GM18868 (cell line): ENCODE data around the gene ALK.

Experiments
- ATAC-seq: cut with Tn5 transposase; IDR thresholded peaks from one replicate; pipeline ENCODE4 v1.9.1; 2021; ENCODE audit warnings: mild to moderate bottlenecking, moderate library complexity; ENCODE audit not compliant: unreplicated experiment

Gene ALK

GRCh38 chr2:29463181-29463900, 458.0 kb downstream of the ALK start:
- no peak for ATAC-seq

DNA sequence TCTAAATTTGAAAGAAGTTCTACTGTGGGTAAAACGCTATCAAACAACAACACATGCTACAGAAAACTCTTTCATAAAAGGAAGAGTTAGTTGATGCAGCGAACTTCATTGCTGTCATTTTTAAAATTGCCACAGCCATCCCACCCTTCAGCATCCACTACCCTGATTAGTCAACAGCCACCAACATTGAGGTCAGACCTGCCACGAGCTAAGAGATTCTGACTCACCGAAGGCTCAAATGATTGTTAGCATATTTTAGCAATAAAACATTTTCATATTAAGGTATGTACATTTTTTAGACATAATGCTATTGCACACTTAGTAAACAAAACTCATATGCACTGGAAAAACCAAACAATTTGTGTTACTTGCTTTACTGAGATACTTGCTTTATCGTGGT, 459.1 kb downstream of the ALK start:
- ATAC-seq, result no peak

GRCh38 chr2:29460190-29460589, 461.2 kb downstream of the ALK start:
- no peak for ATAC-seq

DNA sequence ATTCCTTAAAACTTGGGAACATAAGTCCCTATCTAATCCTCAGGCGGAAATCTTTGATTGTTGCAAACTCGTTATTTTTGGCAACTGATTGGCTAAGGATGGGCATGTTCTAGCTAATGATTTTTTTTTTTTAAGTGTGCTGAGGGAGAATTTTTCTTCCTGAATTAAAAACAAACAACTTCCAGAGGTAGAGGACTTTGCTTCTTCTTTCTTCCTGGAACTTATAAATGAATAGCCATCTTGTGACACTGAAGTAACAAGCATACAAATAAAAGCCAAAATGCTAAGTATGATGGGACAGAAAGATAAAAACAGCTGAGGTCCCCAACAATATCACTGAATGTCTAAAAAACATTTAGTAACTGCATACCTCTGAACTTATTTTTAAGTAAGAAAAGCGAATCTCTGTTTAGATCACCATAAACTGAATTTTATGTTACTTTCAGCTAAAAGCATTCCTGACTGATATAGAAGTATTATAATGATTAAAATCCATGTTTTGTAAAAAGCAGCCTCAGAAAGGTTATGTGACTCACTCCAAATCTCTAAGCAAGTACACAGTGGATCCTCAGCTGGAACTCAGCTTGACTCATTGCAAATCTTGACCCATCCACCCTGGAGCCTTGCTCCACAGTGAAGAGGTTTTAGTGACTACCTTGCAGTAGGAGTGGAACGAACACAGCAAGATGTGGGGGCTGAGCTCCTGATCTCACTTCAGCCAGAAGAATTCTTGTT, 461.8 kb downstream of the ALK start:
- ATAC-seq, result no peak

DNA sequence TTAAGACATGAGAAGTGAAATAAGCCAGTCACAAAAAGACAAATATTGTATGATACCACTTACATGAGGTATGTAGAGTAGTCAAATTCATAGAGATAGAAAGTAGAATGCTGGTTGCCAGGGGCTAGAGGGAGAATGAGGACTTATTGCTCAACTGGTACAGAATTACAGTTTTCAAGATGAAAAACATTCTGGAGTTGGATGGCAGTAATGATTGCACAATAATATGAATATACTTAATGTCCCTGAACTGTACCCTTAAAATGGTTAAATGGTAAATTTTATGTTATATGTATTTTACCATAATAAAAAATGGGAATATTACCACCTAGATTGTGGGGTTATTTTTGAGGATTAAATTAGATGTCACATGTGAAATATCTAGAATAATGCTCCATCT, 465.0 kb downstream of the ALK start:
- ATAC-seq, result no peak

DNA sequence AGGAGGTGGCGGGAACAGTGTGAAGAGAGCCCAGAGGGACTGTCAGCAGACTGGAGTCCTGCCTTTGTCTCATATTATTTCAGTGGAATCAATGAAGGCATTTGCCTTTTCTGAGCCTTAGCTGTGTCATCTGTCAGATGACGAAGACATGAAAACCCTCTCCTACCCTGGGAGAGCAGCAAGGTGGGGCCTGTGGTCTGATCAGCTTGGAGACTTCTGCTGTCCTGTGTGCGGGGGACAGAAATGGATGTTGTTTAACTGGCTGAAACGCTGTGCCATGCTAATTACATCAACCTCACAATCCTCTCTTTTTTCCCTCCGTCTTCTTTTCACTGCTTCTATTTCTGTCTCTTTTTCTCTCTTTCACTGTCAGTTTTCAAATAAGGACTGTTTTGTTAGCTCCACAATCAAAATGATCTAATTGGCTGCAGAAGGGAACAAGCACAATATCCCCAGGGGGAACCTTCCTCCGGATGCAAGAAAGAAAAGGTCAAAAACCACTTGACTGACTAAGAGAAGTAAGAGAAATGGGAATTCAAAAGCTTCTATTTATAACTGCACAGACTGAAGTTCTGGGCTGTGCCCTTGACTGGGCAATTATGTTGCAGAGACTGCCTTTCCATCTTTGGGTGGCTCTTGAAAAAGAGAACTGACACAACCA, 466.1 kb downstream of the ALK start:
- ATAC-seq, result no peak

GRCh38 chr2:29452036-29452435, 469.4 kb downstream of the ALK start:
- no peak for ATAC-seq

- ATAC-seq, result no peak
Measured at GRCh38 chr2:29450596-29451222, 470.7 kb downstream of the ALK start.

- ATAC-seq, result no peak
Measured at GRCh38 chr2:29449499-29449898, 471.9 kb downstream of the ALK start.

DNA sequence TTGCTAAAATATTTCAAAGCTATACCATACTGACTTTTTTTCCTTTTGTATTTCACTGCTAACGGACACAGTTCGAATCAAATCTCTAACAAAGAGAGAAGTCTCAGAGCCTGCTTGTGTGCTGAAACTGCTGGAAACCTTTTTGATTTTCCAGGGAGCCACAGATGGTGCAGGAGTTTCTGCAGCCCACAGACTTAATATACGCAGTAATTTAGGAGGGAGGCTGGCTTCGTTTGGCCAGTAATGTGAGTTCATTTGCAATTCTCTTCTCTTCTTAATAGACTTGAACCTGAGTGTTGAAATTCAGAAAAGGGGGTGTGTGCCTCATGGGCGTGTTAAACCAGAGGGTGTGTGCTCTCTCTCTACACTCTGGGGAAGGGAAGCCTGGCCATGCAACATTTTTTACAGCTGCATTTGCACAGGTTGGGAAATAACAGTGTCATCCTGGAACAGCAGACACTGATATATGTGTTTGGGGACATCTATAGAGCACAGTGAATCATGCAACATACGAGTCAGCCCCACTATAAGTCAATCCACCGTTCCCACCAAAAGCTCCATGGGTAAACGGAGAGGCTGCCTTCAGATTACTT, 473.2 kb downstream of the ALK start:
- ATAC-seq, result no peak

GRCh38 chr2:29447513-29447912, 473.9 kb downstream of the ALK start:
- ATAC-seq, result no peak

DNA sequence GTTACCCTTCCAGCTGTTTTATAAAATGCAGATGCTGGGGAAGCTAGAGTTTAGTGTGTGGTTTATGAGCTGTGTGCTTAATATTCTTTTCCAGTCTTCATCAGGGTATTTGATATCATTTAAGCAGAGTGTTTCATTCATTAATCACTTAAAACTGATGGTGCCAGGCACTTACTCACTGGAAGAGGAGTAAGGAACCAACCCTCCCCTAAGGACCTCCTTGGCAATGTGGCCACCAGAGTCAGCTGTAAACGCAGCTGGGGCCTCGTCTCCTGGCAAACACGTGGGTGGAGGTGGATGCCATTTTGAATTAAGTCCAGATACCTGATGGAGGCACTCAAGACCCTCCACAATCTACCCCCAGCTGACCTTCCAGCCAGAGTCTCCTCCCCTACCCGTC, 474.5 kb downstream of the ALK start:
- ATAC-seq, result no peak

- no peak for ATAC-seq
Measured at GRCh38 chr2:29444150-29444549, 477.2 kb downstream of the ALK start.

- ATAC-seq, result no peak
Measured at GRCh38 chr2:29443627-29444026, 477.8 kb downstream of the ALK start.

GRCh38 chr2:29443151-29443550, 478.2 kb downstream of the ALK start:
- no peak for ATAC-seq

GRCh38 chr2:29440921-29441623, 480.3 kb downstream of the ALK start:
- no peak for ATAC-seq

GRCh38 chr2:29433920-29434319, 487.5 kb downstream of the ALK start:
- no peak for ATAC-seq

DNA sequence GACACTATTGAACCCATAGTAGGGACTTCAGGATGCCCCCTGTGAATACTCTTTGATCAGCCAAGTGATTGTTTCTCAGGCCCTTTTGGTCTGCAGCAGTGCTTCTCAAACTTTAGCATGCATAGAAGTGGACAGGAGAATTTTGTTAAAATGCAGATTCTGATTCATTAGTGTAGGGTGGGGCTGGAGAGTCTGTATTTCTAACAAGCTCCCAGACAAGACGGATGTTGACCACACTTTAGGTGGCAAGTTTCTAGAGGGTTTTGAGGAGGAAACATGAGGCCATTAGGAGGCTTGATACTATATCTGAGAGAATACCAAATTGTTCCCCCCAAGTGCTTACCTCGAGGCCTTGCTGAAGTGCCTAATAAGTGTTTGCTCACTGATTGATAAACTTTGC, 488.3 kb downstream of the ALK start:
- ATAC-seq, result no peak

DNA sequence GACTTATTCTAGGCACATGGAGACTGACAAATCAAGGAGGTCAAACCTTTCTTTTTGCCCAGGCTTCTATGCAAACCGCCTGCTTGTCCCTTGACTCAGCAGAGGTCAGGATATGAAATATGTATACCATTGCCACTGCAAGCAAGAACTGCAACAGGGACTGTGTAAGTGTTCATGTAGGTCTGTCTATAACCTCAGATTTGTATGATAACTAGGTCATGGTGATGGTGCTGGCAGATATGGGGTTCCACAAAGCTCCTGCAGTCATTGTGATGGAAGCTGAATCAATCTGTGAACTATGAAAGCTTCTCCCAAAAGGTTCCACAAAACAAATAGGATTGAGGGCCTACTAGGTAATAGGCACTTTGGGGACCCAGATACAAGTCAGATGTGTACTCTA, 489.9 kb downstream of the ALK start:
- no peak for ATAC-seq

- no peak for ATAC-seq
Measured at GRCh38 chr2:29430382-29431112, 490.8 kb downstream of the ALK start.
